Activated CD8-positive, alpha-beta memory T cell treated with anti-CD3 and anti-CD28 coated beads, Interleukin-2, amount 50 U/mL, for 1 hour (primary cell): Measurements from ENCODE around the gene SPARCL1.
"Not testable (repeated sequence)": the region's sequence is repeated elsewhere in the genome, so short reads cannot be mapped to it uniquely, and the experiment has no call there.

Source experiments
- DNase-seq: peaks from one replicate; pipeline ENCODE4 v3.0.0-alpha.2; 2020; ENCODE audit errors: extremely low read depth

SPARCL1 gene

DNA sequence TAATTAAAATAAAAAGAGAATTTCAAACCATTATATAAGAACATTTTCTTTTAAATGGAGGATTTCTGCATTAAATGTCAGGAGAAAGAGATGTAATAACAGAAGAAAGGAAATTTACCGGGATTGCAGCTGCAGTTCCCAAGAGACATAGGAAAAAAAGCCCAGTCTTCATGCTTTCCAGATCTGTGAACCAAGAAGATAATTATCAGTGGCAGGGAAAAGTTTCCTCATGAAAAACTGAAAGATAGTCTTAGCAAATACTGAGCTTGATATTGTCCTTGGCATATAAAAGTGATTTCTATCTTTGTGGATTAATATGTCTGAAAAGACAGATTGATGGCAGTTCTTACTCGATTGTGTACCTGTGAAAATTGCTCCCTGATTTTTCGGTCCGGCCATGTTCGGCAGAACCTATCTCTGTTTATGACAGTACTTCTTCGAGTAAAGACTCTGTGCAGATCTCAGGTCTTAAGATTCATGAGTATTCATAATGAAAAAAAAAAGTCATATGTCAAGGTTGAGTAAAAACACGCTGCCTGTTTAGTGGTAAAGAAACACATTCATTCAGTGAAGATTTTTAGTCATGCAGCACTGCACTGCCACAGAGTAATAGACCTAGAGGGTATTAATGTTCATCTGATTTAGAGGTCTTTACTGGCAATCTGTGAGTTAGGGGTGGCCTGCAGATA lies 29.6 kb downstream of the SPARCL1 start:
- DNase-seq, result no peak

DNA sequence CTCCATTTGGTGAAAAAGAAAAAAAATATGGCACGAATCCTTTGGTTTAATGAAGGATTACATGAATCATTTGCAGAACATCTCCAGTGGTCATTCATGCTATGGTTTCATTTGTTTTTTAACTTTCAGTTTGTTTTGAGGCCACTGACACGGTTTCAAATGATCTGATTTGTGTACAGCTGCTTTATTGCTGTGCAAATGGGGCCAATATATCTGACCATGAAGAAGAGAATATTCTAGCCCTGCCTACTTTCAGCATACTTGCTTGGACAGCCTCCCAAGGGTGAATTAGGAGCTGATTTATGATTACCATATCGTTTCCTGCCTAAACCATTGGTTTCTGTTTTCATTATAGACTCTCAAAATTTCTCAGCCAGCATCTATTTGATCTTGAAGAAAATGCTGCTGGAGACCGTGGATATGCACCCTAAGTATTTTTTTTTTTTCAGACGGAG lies 30.7 kb downstream of the SPARCL1 start:
- DNase-seq, result no peak

- DNase-seq, result no peak
These were observed 31.6 kb downstream of the SPARCL1 start for GRCh38 chr4:87497578-87497977.

- no peak for DNase-seq
These were observed 32.0 kb downstream of the SPARCL1 start for GRCh38 chr4:87497159-87497558.

DNA sequence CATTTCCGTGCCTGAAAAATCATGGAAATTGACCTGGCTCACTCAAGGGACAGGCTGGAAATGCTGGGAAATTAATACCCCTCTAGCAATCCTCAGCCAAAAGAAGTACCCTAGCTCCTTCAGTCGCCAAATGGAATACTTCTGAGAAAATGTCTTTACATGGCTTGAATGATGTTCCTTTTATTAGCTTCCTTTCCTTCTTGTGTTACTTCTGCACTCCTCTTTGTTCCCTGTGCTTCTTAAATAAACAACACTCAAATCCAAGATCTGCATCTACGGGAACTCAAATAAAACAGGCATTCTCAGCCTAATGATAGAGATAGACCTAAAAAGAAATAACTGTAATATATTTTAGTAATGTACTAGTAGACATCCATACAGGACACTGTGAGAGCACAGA lies 36.1 kb downstream of the SPARCL1 start:
- DNase-seq, result no peak

DNA sequence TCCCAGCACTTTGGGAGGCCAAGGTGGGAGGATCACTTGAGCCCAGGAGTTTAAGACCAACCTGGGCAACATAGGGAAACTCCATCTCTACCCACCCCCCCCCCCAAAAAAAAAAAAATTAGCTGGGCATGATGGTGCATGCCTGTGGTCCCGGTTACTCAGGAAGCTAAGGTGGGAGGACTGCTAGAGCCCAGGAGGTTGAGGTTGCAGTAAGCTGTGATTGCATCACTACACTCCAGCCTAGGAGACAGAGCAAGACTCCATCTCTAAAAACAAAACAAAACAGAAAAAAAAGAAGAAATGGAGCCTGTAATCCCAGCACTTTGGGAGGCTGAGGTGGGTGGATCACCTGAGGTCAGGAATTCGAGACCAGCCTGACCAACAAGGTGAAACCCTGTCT lies 37.3 kb downstream of the SPARCL1 start:
- DNase-seq, result not testable (repeated sequence)

DNA sequence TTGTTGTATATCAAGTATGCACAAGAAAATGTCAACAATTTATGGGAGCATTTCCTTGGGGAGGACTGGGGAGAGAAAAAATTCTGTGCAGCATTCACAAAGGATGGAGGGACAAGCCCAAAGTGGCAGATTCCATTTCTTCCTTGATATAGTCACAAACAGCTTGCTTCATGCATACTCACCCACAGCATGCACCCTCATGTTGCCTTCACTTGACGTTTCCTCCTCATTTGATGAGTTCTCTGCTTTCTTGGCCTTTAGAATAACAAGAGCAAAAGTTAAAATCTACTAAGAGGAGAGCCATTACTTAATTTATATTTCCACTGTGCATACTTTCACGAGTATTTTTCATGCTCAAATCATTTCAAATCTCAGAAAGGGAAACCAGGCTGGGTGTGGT lies 37.7 kb downstream of the SPARCL1 start:
- no peak for DNase-seq

- no peak for DNase-seq
These were observed 38.4 kb downstream of the SPARCL1 start for GRCh38 chr4:87490664-87491369.

- no peak for DNase-seq
These were observed 39.5 kb downstream of the SPARCL1 start for GRCh38 chr4:87489678-87490077.

- not testable (repeated sequence) for DNase-seq
These were observed 40.5 kb downstream of the SPARCL1 start for GRCh38 chr4:87488666-87489065.

GRCh38 chr4:87483247-87483646 lies 45.9 kb downstream of the SPARCL1 start:
- DNase-seq, result not testable (repeated sequence)

DNA sequence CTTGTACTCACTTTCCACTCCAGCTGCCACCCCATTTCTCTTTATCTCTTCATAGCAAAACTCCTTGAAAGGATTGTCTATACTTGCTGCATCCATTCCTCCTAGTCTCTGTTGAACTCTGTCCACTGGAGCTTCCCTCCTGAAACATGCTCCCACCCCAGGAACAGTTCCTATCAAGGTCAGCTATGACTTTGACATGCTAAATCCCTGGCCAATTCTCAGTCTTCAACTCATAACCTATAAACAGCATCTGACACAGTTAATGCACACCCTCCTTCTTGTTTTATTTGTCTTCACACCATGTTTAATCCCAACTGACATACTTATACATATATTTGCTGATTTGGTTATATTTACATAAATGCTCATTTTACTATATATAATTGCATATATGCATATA lies 47.8 kb downstream of the SPARCL1 start:
- DNase-seq, result no peak

DNA sequence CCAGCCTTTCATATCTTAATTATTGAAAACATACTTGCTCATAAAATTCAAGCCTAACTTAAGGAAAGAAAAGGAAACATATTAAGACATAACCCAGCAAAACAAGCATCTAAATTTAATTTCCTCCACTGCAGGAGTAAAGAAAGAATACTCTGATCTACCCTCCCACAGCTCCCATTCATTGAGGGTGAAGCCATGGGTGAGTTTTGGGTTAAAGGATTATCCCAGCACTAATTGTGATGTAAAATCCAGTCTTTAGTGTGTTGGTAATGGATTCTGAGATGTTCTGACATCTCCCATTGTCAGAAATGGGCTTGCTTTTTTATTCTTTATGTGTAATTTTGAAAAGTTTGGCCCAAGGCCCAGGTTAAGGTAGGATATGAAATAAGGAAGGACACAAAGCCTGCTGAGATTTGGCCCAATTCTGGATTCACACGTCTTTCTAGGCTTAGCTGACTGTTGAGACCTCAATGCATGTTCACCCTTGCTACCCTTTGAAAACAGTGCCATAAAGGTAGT lies 50.4 kb downstream of the SPARCL1 start:
- no peak for DNase-seq

DNA sequence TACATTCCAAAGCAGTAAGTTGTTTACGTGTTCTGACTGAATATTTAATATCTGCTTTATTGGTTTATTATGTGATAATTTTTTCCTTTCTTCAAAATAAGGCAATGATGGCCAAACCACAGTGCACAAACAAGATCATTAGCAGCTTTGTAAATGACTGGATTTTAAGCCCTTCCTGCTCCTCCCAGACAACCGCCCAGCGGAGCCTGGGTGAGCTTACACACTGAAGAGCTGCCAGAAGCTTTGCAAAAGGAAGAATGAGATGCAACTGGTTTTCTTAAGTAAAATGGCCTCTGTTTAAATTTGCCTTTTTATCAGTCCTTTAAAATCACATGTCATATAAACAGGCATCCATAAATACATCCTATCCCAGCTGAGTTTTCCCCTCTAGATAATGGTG lies 52.2 kb downstream of the SPARCL1 start:
- no peak for DNase-seq

DNA sequence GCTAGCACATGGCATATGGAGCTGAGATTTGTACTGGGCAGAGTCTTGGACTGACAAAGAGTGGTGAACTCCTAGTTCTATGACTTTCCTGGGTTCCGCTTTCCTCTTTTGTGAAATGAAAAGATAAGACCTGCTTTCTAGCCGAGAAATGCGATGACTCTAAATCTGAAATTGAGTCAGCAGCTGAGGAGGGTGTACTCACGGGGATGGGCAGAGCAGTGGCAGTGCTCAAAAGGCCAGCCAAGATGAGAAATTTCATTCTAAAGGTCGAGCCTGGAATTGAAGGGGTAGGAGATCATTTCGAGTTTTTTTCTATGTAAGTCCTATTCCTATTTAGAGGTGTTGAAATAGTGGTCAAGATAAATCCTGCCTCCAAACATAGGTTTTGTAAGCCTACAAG lies 59.8 kb downstream of the SPARCL1 start:
- no peak for DNase-seq

DNA sequence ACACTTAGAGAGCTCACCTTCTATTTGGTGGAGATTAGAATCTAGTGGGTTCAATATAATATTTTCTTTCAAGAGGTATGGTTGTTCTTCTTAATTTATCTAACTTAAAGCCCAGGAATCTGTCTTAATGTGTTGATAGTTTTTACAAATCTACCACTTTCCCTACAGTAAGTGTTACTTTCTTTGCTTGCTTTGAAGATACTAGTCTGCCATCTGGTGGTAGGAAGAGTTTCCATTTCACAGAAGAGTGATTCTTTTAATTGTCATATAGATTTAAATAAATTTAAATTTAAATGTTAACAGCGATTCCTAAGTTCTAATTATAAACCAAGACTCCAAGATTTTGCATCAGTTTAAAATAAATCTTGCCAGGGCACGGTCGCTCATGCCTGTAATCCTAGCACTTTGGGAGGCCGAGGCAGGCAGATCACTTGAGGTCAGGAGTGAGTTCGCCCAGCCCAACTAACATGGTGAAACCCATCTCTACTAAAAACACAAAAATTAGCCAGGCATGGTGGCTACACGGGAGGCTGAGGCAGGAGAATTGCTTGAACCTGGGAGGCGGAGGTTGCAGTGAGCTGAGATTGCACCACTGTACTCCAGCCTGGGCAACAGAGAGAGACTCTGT lies 63.3 kb downstream of the SPARCL1 start:
- DNase-seq, result peak; percentile 1

GRCh38 chr4:87462102-87462501 lies 67.1 kb downstream of the SPARCL1 start:
- DNase-seq, result no peak

DNA sequence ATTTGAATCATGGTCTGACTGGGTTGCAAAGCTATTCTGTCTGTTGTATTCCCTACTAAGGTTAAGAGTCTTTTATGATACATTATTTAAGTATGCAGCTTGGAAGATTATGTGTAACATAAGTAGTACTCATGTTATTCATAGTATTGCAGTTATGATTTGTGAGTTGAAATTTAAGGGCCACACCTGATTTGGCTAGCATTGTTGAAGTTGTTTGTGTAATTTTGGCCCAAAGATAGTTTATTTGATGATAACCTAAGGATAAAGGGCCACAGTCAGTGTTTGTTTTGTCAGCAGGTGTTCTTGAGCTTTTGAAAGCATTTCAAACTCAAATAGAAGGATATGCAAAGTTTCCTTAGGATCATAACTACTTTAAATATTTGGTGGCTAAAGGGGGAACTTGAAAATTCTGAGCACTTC lies 67.9 kb downstream of the SPARCL1 start:
- DNase-seq, result no peak

GRCh38 chr4:87458913-87459312 lies 70.3 kb downstream of the SPARCL1 start:
- DNase-seq, result no peak

GRCh38 chr4:87451537-87451936 lies 77.6 kb downstream of the SPARCL1 start:
- no peak for DNase-seq

- DNase-seq, result not testable (repeated sequence)
These were observed 82.8 kb downstream of the SPARCL1 start for GRCh38 chr4:87446375-87446774.

GRCh38 chr4:87445964-87446363 lies 83.2 kb downstream of the SPARCL1 start:
- no peak for DNase-seq

DNA sequence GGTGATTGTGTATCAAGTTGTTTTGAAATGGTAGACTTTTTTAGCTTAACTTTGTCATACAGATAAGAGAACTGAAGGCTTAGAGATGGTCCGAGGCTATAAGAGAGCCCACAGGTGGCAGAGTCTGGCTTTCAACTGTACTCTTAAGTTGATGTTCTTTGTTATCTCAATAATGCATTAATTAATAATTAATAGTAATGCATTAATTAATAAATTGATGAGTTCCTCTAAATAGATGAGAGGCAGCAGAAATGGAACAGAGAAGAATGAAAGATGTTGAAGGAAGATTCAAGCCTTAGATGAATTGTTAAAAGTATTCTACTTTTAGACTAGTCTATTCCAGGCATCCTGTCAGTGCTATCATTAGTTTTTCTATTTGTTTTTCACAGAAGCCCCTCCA lies 84.4 kb downstream of the SPARCL1 start:
- no peak for DNase-seq
